Sigmoid colon (tissue), 4 donors: Measurements from ENCODE around the gene MEP1B.

Source experiments
- CTCF ChIP-seq, 4 experiments: fragments of 450-650 bp in 3 of 4; fragments of 200-600 bp in 1 of 4; IDR thresholded peaks; one replicate each; pipeline ENCODE4 v1.5.1; 2016 to 2019; ENCODE audit warnings: antibody characterized with exemption in 4 of 4, mild to moderate bottlenecking in 3 of 4, moderate library complexity in 2 of 4
- POLR2A ChIP-seq, 2 donors: fragments of 450-650 bp; IDR thresholded peaks; one replicate each; pipeline ENCODE4 v1.6.1; 2016; ENCODE audit warnings: antibody characterized with exemption in 2 of 2, mild to moderate bottlenecking in 2 of 2, moderate library complexity in 2 of 2
- POLR2AphosphoS5 ChIP-seq, 4 donors: sonication (generic); formaldehyde crosslinking; IDR thresholded peaks; one replicate each; pipeline ENCODE4 v1.6.1; 2017; ENCODE audit warnings: antibody characterized with exemption in 4 of 4

GRCh38 chr18:32249147-32249929 lies 59.5 kb downstream of the MEP1B start:
- TF ChIP-seq CTCF (IDR thresholded peaks at IDR 0.05), result no peak
- TF ChIP-seq POLR2A (IDR thresholded peaks at IDR 0.05), result no peak
- TF ChIP-seq POLR2AphosphoS5 (IDR thresholded peaks at IDR 0.05), result no peak
